ENCODE results near the gene SAMMSON. TPM values are rescaled to one million over a fixed set of nuclear protein-coding genes. Genes with fewer than 3 reads are reported as not detected.

The SAMMSON gene
- polyA plus RNA-seq, 1 experiment = not detected

- POLR2A ChIA-PET = no interaction called here
- Histone ChIP-seq H3K4me3 (ENCODE audit: low read depth, low read length) (no peak overlapping the region), H3K27me3 (ENCODE audit: control insufficient read depth, insufficient read depth, low read length) (no peaks in the 10 kb centered on the region), H3K36me3 (ENCODE audit: control insufficient read depth, insufficient read depth, low read length) (peaks cover 4% of the 10 kb centered on the region)
- no peak for DNase-seq (ENCODE audit: low read depth)
- CTCF ChIA-PET = interaction anchor here (1.2 kb wide), 1 partner anchor 14 kb away, joined by 7 read pairs; no protein-coding TSS in a partner anchor
- TF ChIP-seq CTCF (IDR thresholded peaks at IDR 0.05; ENCODE audit: insufficient read depth, low read depth, low read length) = no peak
These were observed 32.4 kb upstream of the SAMMSON start for GRCh38 chr3:69967156-69967555.

GRCh38 chr3:69970827-69971226, 28.7 kb upstream of the SAMMSON start:
- CTCF ChIA-PET = no interaction called here
- DNase-seq (ENCODE audit: low read depth) = no peak
- no peak for TF ChIP-seq CTCF (IDR thresholded peaks at IDR 0.05; ENCODE audit: insufficient read depth, low read depth, low read length)
- Histone ChIP-seq H3K4me3 (ENCODE audit: low read depth, low read length) (no peak overlapping the region), H3K27me3 (ENCODE audit: control insufficient read depth, insufficient read depth, low read length) (no peaks in the 10 kb centered on the region), H3K36me3 (ENCODE audit: control insufficient read depth, insufficient read depth, low read length) (no peaks in the 10 kb centered on the region)
- POLR2A ChIA-PET = no interaction called here

- Histone ChIP-seq H3K4me3 (ENCODE audit: low read depth, low read length) (no peak overlapping the region), H3K36me3 (ENCODE audit: control insufficient read depth, insufficient read depth, low read length) (no peaks in the 10 kb centered on the region), H3K27me3 (ENCODE audit: control insufficient read depth, insufficient read depth, low read length) (no peaks in the 10 kb centered on the region)
- ChIA-PET CTCF (interaction anchor here (1.8 kb wide), 1 partner anchor 10 kb away, joined by 3 read pairs; no protein-coding TSS in a partner anchor), POLR2A (no interaction called here)
- DNase-seq (ENCODE audit: low read depth) = no peak
- TF ChIP-seq CTCF (IDR thresholded peaks at IDR 0.05; ENCODE audit: insufficient read depth, low read depth, low read length) = no peak
These were observed 26.9 kb upstream of the SAMMSON start for GRCh38 chr3:69972672-69973071.

GRCh38 chr3:69976021-69976420, 23.5 kb upstream of the SAMMSON start:
- no peak for DNase-seq (ENCODE audit: low read depth)
- TF ChIP-seq CTCF (IDR thresholded peaks at IDR 0.05; ENCODE audit: insufficient read depth, low read depth, low read length) = no peak
- ChIA-PET CTCF (no interaction called here), POLR2A (no interaction called here)
- Histone ChIP-seq H3K27me3 (ENCODE audit: control insufficient read depth, insufficient read depth, low read length) (no peaks in the 10 kb centered on the region), H3K4me3 (ENCODE audit: low read depth, low read length) (no peak overlapping the region), H3K36me3 (ENCODE audit: control insufficient read depth, insufficient read depth, low read length) (no peaks in the 10 kb centered on the region)

GRCh38 chr3:69983546-69984265, 15.8 kb upstream of the SAMMSON start:
- no peak for TF ChIP-seq CTCF (IDR thresholded peaks at IDR 0.05; ENCODE audit: insufficient read depth, low read depth, low read length)
- Histone ChIP-seq H3K4me3 (ENCODE audit: low read depth, low read length) (no peak overlapping the region), H3K27me3 (ENCODE audit: control insufficient read depth, insufficient read depth, low read length) (no peaks in the 10 kb centered on the region; the same call in 1 of the 2 replicates), H3K36me3 (ENCODE audit: control insufficient read depth, insufficient read depth, low read length) (no peaks in the 10 kb centered on the region)
- no peak for DNase-seq (ENCODE audit: low read depth)
- POLR2A ChIA-PET = no interaction called here
- CTCF ChIA-PET = interaction anchor here (1.4 to 1.8 kb wide), 2 partner anchors 10 to 14 kb away, joined by 3 to 4 read pairs; no protein-coding TSS in a partner anchor
